MCF 10A (cell line): ENCODE measurements around the gene GRIK3. TPM values are rescaled to one million over a fixed set of nuclear protein-coding genes. Genes with fewer than 3 reads are reported as not detected.
A peak's percentile ranks its signal among the peaks of the same experiment; 100 is the strongest.

Source experiments
- BruUV-seq: library from RNA; stranded (reverse); fragments of 400-500 nt; replicated peaks from 2 replicates; lab custom pipeline; 2021; lab: Mats Ljungman, UMichigan
- CTCF ChIA-PET: fragments of 300-600 bp; sonication (Branson Sonifier 250); formaldehyde crosslinking; extraction: SDS; loops from one replicate; lab custom pipeline; 2021; ENCODE audit warnings: antibody characterized with exemption, inconsistent platforms; lab: Yijun Ruan, JAX
- POLR2A ChIA-PET: fragments of 300-600, 350-650 bp; sonication (Branson Sonifier 250); formaldehyde crosslinking; extraction: SDS; loops from one replicate; lab custom pipeline; 2020; ENCODE audit warnings: antibody characterized with exemption, inconsistent platforms; lab: Yijun Ruan, JAX
- DNase-seq: peaks from one replicate; pipeline ENCODE4 v3.0.0-alpha.2; 2018; ENCODE audit not compliant: unreplicated experiment
- H3K27ac Mint-ChIP-seq: one replicate; pipeline ENCODE4 v1.8.0; 2022; ENCODE audit warnings: mild to moderate bottlenecking, low read depth, mixed read lengths; ENCODE audit not compliant: unreplicated experiment
- H3K27me3 Mint-ChIP-seq: one replicate; pipeline ENCODE4 v1.8.0; 2022; ENCODE audit warnings: mixed read lengths; ENCODE audit not compliant: insufficient read depth, unreplicated experiment
- H3K36me3 Mint-ChIP-seq: one replicate; pipeline ENCODE4 v1.8.0; 2022; ENCODE audit warnings: mild to moderate bottlenecking, moderate library complexity, mixed read lengths; ENCODE audit not compliant: insufficient read depth, unreplicated experiment
- H3K4me1 Mint-ChIP-seq: one replicate; pipeline ENCODE4 v1.8.0; 2022; ENCODE audit warnings: mixed read lengths; ENCODE audit not compliant: insufficient read depth, unreplicated experiment
- H3K4me3 Mint-ChIP-seq: one replicate; pipeline ENCODE4 v1.8.0; 2022; ENCODE audit warnings: mild to moderate bottlenecking, moderate library complexity, mixed read lengths; ENCODE audit not compliant: unreplicated experiment
- H3K9me3 Mint-ChIP-seq: one replicate; pipeline ENCODE4 v1.8.0; 2022; ENCODE audit warnings: mixed read lengths; ENCODE audit not compliant: unreplicated experiment
- CTCF ChIP-seq: fragments of 200-600 bp; IDR thresholded peaks from one replicate; pipeline ENCODE4 v1.8.0; 2022; ENCODE audit warnings: antibody characterized with exemption, mild to moderate bottlenecking; ENCODE audit not compliant: unreplicated experiment
- intact Hi-C: fragments of 100-400 bp; cut with micrococcal nuclease; formaldehyde crosslinking; loops from 2 replicates; pipeline ENCODE4 v1.14.1; 2022
- total RNA-seq: library from RNA; stranded (reverse); gene quantifications from 2 replicates; pipeline ENCODE4 v1.2.3, GENCODE V29; 2022

Gene GRIK3
- total RNA-seq, 1 experiment from 2014 or later: not detected

DNA sequence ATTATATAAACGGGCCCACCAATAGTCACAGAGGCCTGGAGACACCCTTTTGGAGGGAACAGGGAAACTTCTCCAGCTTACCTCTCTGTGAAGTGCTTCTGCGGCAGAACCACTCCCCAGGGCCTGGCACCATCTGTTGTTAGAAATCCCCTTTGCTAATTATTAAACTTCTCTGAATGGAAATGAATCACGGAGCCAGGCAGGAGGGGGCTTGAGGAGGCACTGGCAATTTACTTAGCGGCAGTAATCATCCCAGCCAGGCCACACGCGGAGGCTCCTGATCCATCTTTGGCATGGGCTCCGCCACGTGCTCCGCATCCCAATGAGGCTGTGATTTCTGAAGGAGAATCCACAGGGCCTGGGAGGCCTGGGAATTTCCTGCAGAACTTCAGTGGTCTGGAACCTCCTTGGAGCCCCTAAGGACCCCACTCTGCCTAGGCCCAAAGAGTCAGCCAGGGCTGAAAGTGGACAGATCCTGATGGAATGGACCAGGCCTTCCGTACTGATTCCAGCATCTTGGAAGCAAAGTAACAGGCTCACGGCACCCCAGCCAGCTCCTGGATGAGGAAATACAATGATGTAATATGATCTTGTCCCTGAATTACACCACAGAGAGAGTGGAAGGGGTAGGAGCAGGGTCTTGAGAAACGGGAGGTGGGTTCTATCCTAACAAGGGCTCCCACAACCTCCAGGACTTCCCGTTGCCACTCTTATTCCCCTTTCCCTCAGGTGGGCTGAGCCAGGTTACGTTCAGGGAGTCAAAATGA lies 62.3 kb downstream of the GRIK3 start:
- ChIA-PET POLR2A (interaction anchor here (0.5 to 0.6 kb wide), 2 partner anchors 15 to 27 kb away, joined by 3 to 4 read pairs; no protein-coding TSS in a partner anchor), CTCF (interaction anchor here (0.5 kb wide), 1 partner anchor 1040 kb away, joined by 4 read pairs; no protein-coding TSS in a partner anchor)
- no peaks in the 10 kb centered on the region for H3K36me3 Mint-ChIP-seq
- no TSS peak for BruUV-seq
- intact Hi-C loops: no loop called here
- TF ChIP-seq CTCF: no peak
- H3K27me3 Mint-ChIP-seq: no peaks in the 10 kb centered on the region
- no peaks in the 10 kb centered on the region for H3K4me1 Mint-ChIP-seq
- DNase-seq: no peak
- peaks cover 21% of the 10 kb centered on the region for H3K9me3 Mint-ChIP-seq
- H3K27ac Mint-ChIP-seq: no peak overlapping the region
- H3K4me3 Mint-ChIP-seq: no peak overlapping the region

DNA sequence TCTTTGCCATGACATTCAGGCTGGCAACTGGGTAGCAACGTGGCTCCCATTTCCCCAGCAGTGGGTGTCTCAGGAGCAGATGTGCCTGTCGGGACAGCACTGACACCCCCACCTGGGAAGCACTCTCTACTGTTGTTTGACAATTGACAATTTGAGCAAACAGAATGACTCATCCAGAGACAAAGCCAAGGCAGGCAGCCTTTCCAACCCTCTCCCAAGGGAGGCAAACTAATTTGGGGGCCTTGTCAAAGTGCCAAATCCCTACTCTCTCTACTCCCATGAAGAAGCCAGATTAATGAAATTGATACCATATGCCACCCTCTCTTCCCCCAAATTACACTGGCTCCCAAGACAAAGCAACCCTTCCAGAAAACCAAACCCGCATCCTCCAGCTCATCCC lies 65.6 kb downstream of the GRIK3 start:
- H3K27ac Mint-ChIP-seq: no peak overlapping the region
- H3K36me3 Mint-ChIP-seq: no peaks in the 10 kb centered on the region
- H3K27me3 Mint-ChIP-seq: no peaks in the 10 kb centered on the region
- peaks cover 22% of the 10 kb centered on the region for H3K9me3 Mint-ChIP-seq
- no TSS peak for BruUV-seq
- ChIA-PET POLR2A (no interaction called here), CTCF (interaction anchor here (0.7 kb wide), 1 partner anchor 102 kb away, joined by 5 read pairs; no protein-coding TSS in a partner anchor)
- intact Hi-C loops: no loop called here
- no peak overlapping the region for H3K4me3 Mint-ChIP-seq
- H3K4me1 Mint-ChIP-seq: no peaks in the 10 kb centered on the region
- no peak for TF ChIP-seq CTCF
- DNase-seq: no peak

- no peak overlapping the region for H3K4me3 Mint-ChIP-seq
- peaks cover 38% of the 10 kb centered on the region for H3K9me3 Mint-ChIP-seq
- no peaks in the 10 kb centered on the region for H3K4me1 Mint-ChIP-seq
- CTCF ChIA-PET: no interaction called here
- no peak overlapping the region for H3K27ac Mint-ChIP-seq
- POLR2A ChIA-PET: no interaction called here
- H3K27me3 Mint-ChIP-seq: no peaks in the 10 kb centered on the region
- H3K36me3 Mint-ChIP-seq: no peaks in the 10 kb centered on the region
- intact Hi-C loops: no loop called here
- BruUV-seq: no TSS peak
- no peak for TF ChIP-seq CTCF
- peak; percentile 27 for DNase-seq
Measured at GRCh38 chr1:36966242-36966641, 68.1 kb downstream of the GRIK3 start.

DNA sequence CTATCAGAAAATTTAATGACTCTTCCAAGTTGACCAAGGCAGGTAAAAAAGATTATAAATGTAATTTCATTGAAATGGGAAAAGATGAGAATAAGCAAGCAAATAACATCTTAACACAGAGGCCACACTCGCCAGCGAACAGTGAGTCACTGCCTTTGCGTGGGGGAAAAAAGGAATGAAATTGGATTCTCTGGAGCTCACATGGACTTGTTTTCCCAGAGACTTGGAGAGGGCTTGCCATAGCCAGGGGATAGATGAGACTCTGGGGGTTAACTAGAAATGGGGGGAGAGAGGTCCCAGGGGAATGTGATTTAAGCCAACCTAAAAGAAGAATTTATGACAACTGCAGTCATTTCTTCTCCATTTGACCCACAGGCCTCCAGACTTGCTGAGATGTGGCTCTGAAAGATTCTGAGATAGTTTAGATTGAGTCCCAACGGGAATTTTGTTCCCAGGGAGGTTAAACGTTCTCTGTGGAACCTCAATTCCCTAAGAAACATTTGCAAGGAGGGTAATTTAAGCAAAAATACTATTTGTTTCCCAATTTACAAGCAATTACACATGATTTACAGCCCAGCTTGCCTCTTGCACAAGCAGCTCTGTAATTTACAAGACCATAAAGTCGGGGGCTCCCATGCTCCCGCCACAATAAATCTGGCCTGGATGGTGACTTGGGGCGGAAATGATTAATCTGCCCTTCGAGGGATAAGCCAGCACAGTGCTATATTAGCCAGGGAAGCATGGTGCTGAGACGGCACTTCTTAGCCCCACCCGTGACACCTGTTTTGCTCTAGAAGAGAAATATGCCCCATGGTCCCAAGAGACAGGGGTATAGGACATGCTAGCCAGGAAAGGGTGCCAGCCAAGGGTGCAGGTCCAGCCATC lies 68.8 kb downstream of the GRIK3 start:
- H3K4me3 Mint-ChIP-seq: no peak overlapping the region
- POLR2A ChIA-PET: no interaction called here
- no peaks in the 10 kb centered on the region for H3K36me3 Mint-ChIP-seq
- H3K27me3 Mint-ChIP-seq: no peaks in the 10 kb centered on the region
- no peak for TF ChIP-seq CTCF
- H3K27ac Mint-ChIP-seq: no peak overlapping the region
- DNase-seq: no peak
- H3K9me3 Mint-ChIP-seq: peaks cover 43% of the 10 kb centered on the region
- CTCF ChIA-PET: no interaction called here
- intact Hi-C loops: no loop called here
- BruUV-seq: no TSS peak
- H3K4me1 Mint-ChIP-seq: no peaks in the 10 kb centered on the region
